Spinal cord (tissue), 10 donors: ENCODE data around the gene LBHD1. TPM values are rescaled to one million over a fixed set of nuclear protein-coding genes. Genes with fewer than 3 reads are reported as not detected.
"Not testable (repeated sequence)": the region's sequence is repeated elsewhere in the genome, so short reads cannot be mapped to it uniquely, and the experiment has no call there.

Experiments
- DNase-seq, 6 donors: peaks; one replicate each; pipeline versions ENCODE4 v3.0.0 to v3.0.0-alpha.2; 2013 to 2015; ENCODE audit warnings: low spot score in 6 of 6, low read depth in 4 of 6
- H3K27ac ChIP-seq: one replicate; pipeline ENCODE4 v1.5.1; 2013; ENCODE audit warnings: low read depth, low read length, control low read depth
- H3K27me3 ChIP-seq: one replicate; pipeline ENCODE4 v1.6.1; 2013; ENCODE audit warnings: low read length; ENCODE audit not compliant: control insufficient read depth, insufficient read depth
- H3K36me3 ChIP-seq: one replicate; pipeline ENCODE4 v1.6.1; 2013; ENCODE audit warnings: low read length; ENCODE audit not compliant: control insufficient read depth, insufficient read depth
- H3K4me1 ChIP-seq: one replicate; pipeline ENCODE4 v1.6.1; 2013; ENCODE audit warnings: low read length; ENCODE audit not compliant: control insufficient read depth, insufficient read depth
- H3K4me3 ChIP-seq: one replicate; pipeline ENCODE4 v1.5.1; 2013; ENCODE audit warnings: low read depth, low read length, control low read depth
- H3K9me3 ChIP-seq: one replicate; pipeline ENCODE4 v1.6.1; 2013; ENCODE audit warnings: low read length; ENCODE audit not compliant: control insufficient read depth, insufficient read depth
- WGBS: methylation state at CpG from one replicate; pipeline ENCODE4 v1.1.5; 2013; ENCODE audit warnings: missing lambda C conversion rate; ENCODE audit not compliant: insufficient coverage; 5-methylcytosine and 5-hydroxymethylcytosine counted together
- polyA plus RNA-seq, 2 donors: library from polyadenylated mRNA; unstranded; fragments of 120-200 nt; gene quantifications; one replicate each; pipeline ENCODE4 v1.2.1, GENCODE V29; 2013; ENCODE audit not compliant: insufficient read length in 2 of 2
- total RNA-seq, 2 donors: library from RNA; depleted of rRNA in 1 of 2; stranded (reverse); fragments of 120-200 nt in 1 of 2; fragments of >200 nt in 1 of 2; gene quantifications; one replicate each; pipeline versions ENCODE4 v1.2.3 to v1.2.4, GENCODE V29; 2013 to 2014
- donor health status: healthy.

The LBHD1 gene
- total and polyA plus RNA-seq, 4 donors, result 2.9 to 10.2 (median 6.8) TPM

DNA sequence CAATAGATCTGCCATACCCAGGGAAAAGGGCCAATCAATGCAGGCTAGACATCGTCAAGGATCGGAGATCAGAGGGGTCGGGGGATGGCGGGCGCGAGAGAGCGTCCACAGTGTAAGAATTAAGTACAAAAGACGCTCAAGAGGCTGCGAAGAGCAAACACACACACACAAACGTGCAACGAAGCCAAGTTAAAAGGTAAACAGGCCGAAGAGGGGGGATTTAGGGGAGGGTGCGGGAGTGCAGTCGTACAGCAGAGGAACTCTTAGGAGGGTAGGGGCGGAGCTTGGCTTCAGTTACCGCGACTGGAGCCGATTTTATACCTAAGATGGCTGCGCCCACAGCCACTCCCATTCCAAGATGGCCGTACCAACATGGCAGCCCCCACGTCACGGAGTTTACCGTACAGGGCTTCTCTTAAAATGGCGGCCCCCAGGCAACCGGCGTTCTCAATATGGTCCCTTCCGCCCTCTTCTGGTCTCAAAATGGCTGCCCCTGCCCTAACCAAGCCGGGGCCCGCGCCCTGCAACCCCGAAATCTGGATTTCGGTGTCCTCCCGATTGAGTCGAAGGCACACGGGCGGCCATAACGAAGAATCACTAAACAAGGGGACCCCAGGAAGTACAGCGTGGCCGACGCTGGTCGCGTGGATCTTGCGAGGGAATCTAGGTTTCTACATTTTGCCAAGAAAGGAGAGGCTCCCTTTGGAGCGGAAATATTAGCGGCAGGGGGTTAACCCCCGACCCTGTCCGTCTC is 37.4 kb upstream of the LBHD1 start:
- no peaks in the 10 kb centered on the region for H3K27me3 ChIP-seq
- no peaks in the 10 kb centered on the region for H3K9me3 ChIP-seq
- peak; percentile 90 to 100 (median 99) for DNase-seq
- WGBS, result 2% methylated on average over 43 of the region's 47 CpGs
- peaks cover 37% of the 10 kb centered on the region for H3K36me3 ChIP-seq
- H3K4me1 ChIP-seq, result peaks cover 47% of the 10 kb centered on the region
- H3K27ac ChIP-seq, result peak overlapping the region; percentile 98
- peak overlapping the region; percentile 83 for H3K4me3 ChIP-seq

DNA sequence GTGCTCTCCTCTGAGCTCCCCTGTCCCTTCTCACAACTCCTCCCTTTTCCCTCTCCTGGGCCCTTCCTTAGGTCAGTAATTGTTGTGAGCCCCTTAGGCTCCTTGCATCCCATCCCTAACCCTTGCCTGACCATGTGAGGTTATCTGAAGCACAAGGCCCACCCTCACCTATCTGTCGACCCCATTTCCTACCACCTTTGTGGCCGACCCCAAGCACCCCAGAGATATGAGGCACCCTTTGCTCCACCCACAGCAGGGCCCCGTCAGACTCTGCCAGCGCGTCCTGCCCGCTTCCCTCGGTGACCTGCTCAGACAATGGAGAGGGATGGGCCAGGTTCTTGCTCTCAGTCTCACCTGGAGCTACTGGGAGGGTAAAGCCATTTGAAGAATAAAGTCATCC is 36.7 kb upstream of the LBHD1 start:
- peaks cover 36% of the 10 kb centered on the region for H3K36me3 ChIP-seq
- H3K27me3 ChIP-seq, result no peaks in the 10 kb centered on the region
- 3% methylated on average over 6 of the region's 7 CpGs for WGBS
- H3K4me1 ChIP-seq, result peaks cover 47% of the 10 kb centered on the region
- peak overlapping the region; percentile 83 for H3K4me3 ChIP-seq
- no peaks in the 10 kb centered on the region for H3K9me3 ChIP-seq
- peak overlapping the region; percentile 98 for H3K27ac ChIP-seq
- DNase-seq, result no peak

DNA sequence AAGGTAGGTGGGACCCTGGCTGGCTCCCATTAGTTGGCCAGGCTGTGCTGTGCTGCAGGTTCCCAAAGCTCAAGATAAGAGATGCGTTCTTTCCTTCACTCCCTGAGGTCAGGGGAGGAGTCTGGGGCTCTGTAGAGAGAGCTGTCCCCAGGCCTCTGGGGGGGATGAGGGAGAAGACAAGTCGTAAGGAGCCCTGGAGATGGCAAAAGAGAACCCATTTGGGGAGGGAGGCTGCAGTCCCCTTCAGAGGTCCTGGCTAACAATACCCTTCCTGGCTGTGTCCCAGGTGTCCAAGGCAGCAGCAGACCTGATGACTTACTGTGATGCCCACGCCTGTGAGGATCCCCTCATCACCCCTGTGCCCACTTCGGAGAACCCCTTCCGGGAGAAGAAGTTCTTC is 36.3 kb upstream of the LBHD1 start:
- H3K27ac ChIP-seq, result peak overlapping the region; percentile 98
- H3K36me3 ChIP-seq, result peaks cover 37% of the 10 kb centered on the region
- no peaks in the 10 kb centered on the region for H3K27me3 ChIP-seq
- WGBS, result 52% methylated on average over 4 of the region's 5 CpGs
- DNase-seq, result peak in 1 of 6 donors; percentile 26
- H3K4me1 ChIP-seq, result peaks cover 47% of the 10 kb centered on the region
- peak overlapping the region; percentile 83 for H3K4me3 ChIP-seq
- H3K9me3 ChIP-seq, result no peaks in the 10 kb centered on the region

DNA sequence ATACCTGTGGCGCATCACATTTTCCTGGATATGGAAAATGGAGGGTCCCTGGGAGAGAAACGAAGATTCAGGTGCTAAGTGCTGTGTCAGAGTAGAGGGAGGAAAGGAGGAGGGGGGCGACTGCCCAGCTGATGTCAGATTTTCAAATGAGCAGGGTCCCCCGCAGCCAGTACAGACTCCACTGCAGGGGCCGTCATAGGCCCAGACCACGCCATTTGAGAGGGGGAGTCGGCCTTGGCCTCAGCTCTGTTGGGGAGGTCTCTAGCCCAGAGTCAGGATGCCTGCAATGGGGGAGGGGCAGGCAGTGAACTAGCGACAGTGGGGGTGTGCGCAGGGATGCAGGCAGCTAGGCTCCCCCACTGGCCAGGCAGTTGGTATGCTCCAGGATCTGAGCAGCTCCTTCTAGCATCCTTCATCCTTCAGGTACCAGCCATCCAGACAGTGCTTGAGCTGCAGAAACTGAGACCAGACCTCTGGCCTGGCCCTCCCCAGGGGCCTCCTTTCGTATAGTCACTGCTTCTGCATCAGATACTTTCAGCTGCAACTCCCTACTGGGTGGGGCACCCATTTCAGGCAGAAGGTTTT is 35.3 kb upstream of the LBHD1 start, which contains the start of the genes BSCL2 and GNG3:
BSCL2 (minus strand) TSS at position 148 of the 585 bp plus-strand sequence. CDS start 229 bp downstream, outside the sequence.
GNG3 (plus strand) TSS at position 400 of the 585 bp plus-strand sequence. CDS start 620 bp downstream, outside the sequence.
- DNase-seq, result peak; percentile 77 to 100 (median 94)
- H3K4me1 ChIP-seq, result peaks cover 47% of the 10 kb centered on the region
- H3K27ac ChIP-seq, result peak within 1 kb of the TSS; percentile 98
- no peaks in the 10 kb centered on the region for H3K27me3 ChIP-seq
- WGBS, result 27% methylated on average over 8 of the region's 10 CpGs
- H3K9me3 ChIP-seq, result no peaks in the 10 kb centered on the region
- H3K36me3 ChIP-seq, result peaks cover 47% of the 10 kb centered on the region
- peak within 1 kb of the TSS; percentile 83 for H3K4me3 ChIP-seq

DNA sequence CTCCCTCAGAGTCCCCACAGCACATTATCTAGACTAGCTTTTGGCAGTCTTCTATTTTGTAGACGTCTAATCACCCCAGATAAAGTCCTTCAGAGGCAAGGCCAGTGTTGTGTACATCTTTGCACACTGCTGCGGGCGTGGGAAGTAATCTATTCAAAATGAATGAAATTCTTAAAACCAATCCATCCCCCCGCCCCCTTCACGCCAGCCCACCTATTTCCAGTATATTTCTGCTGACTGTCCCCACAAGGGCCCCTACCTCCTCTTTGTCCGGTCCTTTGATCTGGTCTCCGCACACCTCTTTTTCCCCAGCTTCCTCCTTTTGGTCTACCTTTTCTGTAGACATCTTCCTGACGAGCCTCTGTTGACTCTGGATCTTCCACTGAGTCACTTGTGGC is 34.8 kb upstream of the LBHD1 start:
- no peaks in the 10 kb centered on the region for H3K27me3 ChIP-seq
- peak overlapping the region; percentile 98 for H3K27ac ChIP-seq
- peaks cover 48% of the 10 kb centered on the region for H3K36me3 ChIP-seq
- H3K9me3 ChIP-seq, result no peaks in the 10 kb centered on the region
- H3K4me3 ChIP-seq, result peak overlapping the region; percentile 83
- H3K4me1 ChIP-seq, result peaks cover 47% of the 10 kb centered on the region
- 16% methylated on average over 5 of the region's 8 CpGs for WGBS
- DNase-seq, result no peak

DNA sequence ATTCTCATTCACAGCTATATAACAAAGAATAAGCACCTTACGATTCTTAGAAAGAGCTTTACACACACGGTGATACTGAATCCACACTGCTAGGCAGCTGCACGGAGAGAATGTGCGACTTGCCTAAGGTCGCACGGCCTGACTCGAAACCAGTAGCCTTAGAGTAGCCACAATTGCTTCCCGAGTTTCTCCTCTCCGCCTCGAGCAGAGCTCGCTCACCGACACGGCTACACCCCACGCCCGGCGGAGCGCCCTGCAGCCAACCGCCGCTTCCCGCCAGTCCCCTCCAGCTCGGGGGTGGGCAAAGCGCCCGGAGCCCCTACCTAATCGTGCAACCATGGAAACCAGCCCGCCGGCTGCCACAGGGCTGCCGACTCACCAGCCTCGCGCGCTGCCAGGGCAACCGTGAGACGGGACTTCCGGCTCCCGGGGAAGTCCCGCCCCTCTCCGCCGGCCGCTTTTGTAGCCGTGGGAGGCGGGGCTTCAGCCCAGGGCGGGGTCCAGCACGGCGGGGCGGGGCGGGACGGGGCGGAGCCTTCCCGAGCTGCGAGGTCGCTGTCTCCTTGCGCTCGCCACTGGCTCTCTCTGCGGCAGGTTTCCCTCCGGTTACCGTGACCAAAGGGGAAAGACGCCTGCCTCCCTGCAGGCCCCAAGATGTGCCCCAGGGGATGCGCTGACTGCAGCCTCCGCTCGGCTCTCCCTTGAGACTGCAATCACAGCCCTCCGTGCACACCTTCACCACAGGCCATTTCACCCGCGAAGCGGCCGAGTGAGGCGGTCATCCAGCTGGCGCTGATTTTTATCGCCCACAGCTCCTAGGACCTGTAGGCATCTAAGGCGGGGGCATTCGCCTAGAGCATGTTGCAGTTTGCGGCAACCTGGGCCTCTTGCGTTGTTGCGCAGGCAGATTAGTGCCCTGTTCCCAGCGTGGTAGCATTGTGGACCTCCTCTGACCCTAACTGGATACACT is 34.1 kb upstream of the LBHD1 start:
- WGBS, result under 1% methylated on average over 73 of the region's 73 CpGs
- Histone ChIP-seq H3K9me3 (no peaks in the 10 kb centered on the region), H3K4me1 (peaks cover 47% of the 10 kb centered on the region), H3K36me3 (peaks cover 46% of the 10 kb centered on the region), H3K4me3 (peak overlapping the region; percentile 83), H3K27me3 (no peaks in the 10 kb centered on the region), H3K27ac (peak overlapping the region; percentile 98)
- peak in 5 of 6 donors; percentile 90 to 98 (median 95) for DNase-seq

DNA sequence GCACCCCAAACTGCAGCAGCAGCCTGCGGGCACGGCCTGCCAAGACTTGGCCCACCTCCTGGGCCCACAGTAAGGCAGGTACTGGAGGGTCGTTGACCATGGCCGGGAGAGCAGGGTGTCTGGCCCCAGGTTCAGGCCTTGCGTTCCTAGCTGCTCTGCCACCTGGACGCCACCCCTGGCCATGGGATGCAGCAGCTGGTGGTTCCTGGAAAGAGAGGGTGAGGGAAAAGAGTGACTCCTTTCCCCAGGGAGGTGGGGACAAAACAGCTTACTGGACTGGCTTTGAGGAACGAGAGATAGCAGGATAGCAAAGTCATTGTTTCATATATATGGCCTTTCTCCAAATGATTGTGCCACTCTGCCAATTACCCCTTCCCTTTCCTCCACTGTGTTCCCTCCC is 33.3 kb upstream of the LBHD1 start:
- H3K36me3 ChIP-seq, result peaks cover 45% of the 10 kb centered on the region
- H3K27ac ChIP-seq, result peak overlapping the region; percentile 54
- WGBS, result 41% methylated on average over 6 of the region's 7 CpGs
- H3K9me3 ChIP-seq, result no peaks in the 10 kb centered on the region
- H3K4me1 ChIP-seq, result peaks cover 44% of the 10 kb centered on the region
- no peaks in the 10 kb centered on the region for H3K27me3 ChIP-seq
- no peak for DNase-seq
- H3K4me3 ChIP-seq, result peak overlapping the region; percentile 83

DNA sequence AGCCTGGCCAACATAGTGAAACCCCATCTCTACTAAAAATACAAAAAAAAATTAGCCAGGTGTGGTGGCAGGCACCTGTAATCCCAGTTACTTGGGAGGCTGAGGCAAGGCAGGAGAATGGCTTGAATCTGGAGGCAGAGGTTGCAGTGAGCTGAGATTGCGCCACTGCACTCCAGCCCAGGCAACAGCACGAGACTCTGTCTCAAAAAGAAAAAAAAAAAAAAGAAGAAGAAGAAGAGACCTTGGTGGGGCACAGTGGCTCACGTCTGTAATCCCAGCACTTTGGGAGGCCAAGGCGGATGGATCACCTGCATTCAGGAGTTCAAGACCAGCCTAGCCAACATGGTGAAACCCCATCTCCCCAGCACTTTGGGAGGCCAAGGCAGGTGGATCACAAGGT is 31.9 kb upstream of the LBHD1 start:
- H3K9me3 ChIP-seq, H3K27ac ChIP-seq, DNase-seq, H3K27me3 ChIP-seq, H3K4me3 ChIP-seq: not testable (repeated sequence)
- Histone ChIP-seq H3K4me1 (peaks cover 33% of the 10 kb centered on the region), H3K36me3 (peaks cover 51% of the 10 kb centered on the region)
- 88% methylated on average over 4 of the region's 4 CpGs for WGBS

DNA sequence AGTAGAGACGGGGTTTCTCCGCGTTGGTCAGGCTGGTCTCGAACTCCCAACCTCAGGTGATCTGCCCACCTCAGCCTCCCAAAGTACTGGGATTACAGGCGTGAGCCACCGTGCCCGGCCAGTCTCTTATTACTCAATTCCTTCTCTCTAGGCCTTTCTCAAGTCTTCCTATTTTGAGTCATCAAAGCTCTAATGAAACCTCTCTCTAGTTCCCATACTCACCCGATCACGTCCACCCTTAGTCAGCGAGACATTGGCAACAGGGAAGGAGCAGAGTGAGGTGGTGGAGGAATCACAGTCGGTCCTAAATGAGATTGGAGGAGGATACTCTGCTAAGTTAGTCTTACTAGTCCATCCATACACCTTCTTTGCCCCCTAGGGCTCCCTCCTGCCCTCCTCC is 30.2 kb upstream of the LBHD1 start:
- peaks cover 18% of the 10 kb centered on the region for H3K4me1 ChIP-seq
- no peak overlapping the region for H3K27ac ChIP-seq
- H3K4me3 ChIP-seq, result no peak overlapping the region
- DNase-seq, result no peak
- H3K36me3 ChIP-seq, result peaks cover 58% of the 10 kb centered on the region
- 94% methylated on average over 3 of the region's 11 CpGs for WGBS
- H3K27me3 ChIP-seq, result no peaks in the 10 kb centered on the region
- no peaks in the 10 kb centered on the region for H3K9me3 ChIP-seq
